HepG2 (cell line): Measurements from ENCODE around the gene HYAL1. TPM values are rescaled to one million over a fixed set of nuclear protein-coding genes. Genes with fewer than 3 reads are reported as not detected.

Source experiments
- ATAC-seq: fragments of 200-7000 bp; cut with Tn5 transposase; 3 replicates; pipeline ENCODE4 v1.9.1; 2020; ENCODE audit warnings: mild to moderate bottlenecking, moderate library complexity
- BruUV-seq: library from RNA; stranded (reverse); fragments of 400-500 nt; replicated peaks from 2 replicates; lab custom pipeline; 2021; lab: Mats Ljungman, UMichigan
- CTCF ChIA-PET: fragments of 300-600 bp; formaldehyde crosslinking; extraction: SDS; loops from one replicate; lab custom pipeline; 2021; ENCODE audit warnings: low total read pairs, inconsistent platforms, low intra/inter-chr PET ratio; lab: Yijun Ruan, JAX
- POLR2A ChIA-PET: fragments of 350-600 bp; sonication (Branson Sonifier 250); formaldehyde crosslinking; loops from one replicate; lab custom pipeline; 2020; ENCODE audit warnings: antibody characterized with exemption, inconsistent platforms; lab: Yijun Ruan, JAX
- DNase-seq: peaks from one replicate; pipeline ENCODE4 v3.0.0-alpha.2; 2015; ENCODE audit warnings: low spot score
- FAIRE-seq: peaks from 3 replicates; lab custom pipeline; 2011; peaks lifted over from hg19 to GRCh38; lab: Jason Lieb, UNC
- H2AFZ ChIP-seq: one replicate; pipeline ENCODE4 v1.6.1; 2011; ENCODE audit warnings: low read length, inconsistent platforms
- H3K27ac ChIP-seq: fragments of 300-600 bp; 3 replicates; pipeline ENCODE4 v1.8.0; 2011; ENCODE audit warnings: mixed run types, mild to moderate bottlenecking, mixed read lengths, low read length, inconsistent platforms; ENCODE audit not compliant: insufficient read depth; ENCODE audit errors: extremely low read length
- H3K27me3 ChIP-seq, 2 experiments: fragments of 200-600 bp in 1 of 2; 2 replicates in 1 of 2; 3 replicates in 1 of 2; pipeline versions ENCODE4 v1.6.0 to v1.8.0; 2011; ENCODE audit warnings: low read length in 2 of 2, mild to moderate bottlenecking in 2 of 2, moderate library complexity in 2 of 2, inconsistent platforms in 1 of 2; ENCODE audit not compliant: insufficient read depth in 2 of 2, control insufficient read depth in 1 of 2
- H3K36me3 ChIP-seq, 2 experiments: fragments of 200-600 bp in 1 of 2; replicated peaks in 1 of 2; 2 replicates in 1 of 2; 3 replicates in 1 of 2; pipeline versions ENCODE4 v1.5.1 to v1.8.0; 2011; ENCODE audit warnings: low read length in 2 of 2, inconsistent platforms in 1 of 2; ENCODE audit not compliant: insufficient read depth in 2 of 2, control insufficient read depth in 1 of 2
- H3K4me1 ChIP-seq: 2 replicates; pipeline ENCODE4 v1.5.1; 2012; ENCODE audit warnings: low read length, inconsistent platforms; ENCODE audit not compliant: insufficient read depth
- H3K4me2 ChIP-seq: 2 replicates; pipeline ENCODE4 v1.6.0; 2011; ENCODE audit warnings: low read depth, low read length, inconsistent platforms
- H3K4me3 ChIP-seq, 3 experiments: fragments of 200-600 bp in 1 of 3; sonication (generic), shearing (Covaris generic) in 1 of 3; replicated peaks in 1 of 3; 2 replicates each; pipeline ENCODE4 v1.5.1; 2011 to 2016; ENCODE audit warnings: low read length in 3 of 3, inconsistent platforms in 2 of 3, low read depth in 2 of 3, mild to moderate bottlenecking in 2 of 3, control low read depth in 1 of 3, mixed read lengths in 1 of 3; ENCODE audit not compliant: insufficient read depth in 1 of 3
- H3K79me2 ChIP-seq: one replicate; pipeline ENCODE4 v1.6.1; 2011; ENCODE audit warnings: low read length, inconsistent platforms; ENCODE audit not compliant: insufficient read depth
- H3K9ac ChIP-seq: 2 replicates; pipeline ENCODE4 v1.6.0; 2011; ENCODE audit warnings: mild to moderate bottlenecking, low read depth, low read length, inconsistent platforms; ENCODE audit not compliant: insufficient read depth
- H3K9me3 ChIP-seq: 2 replicates; pipeline ENCODE4 v1.5.1; 2012; ENCODE audit warnings: mild to moderate bottlenecking, low read length
- H4K20me1 ChIP-seq: 2 replicates; pipeline ENCODE4 v1.6.0; 2011; ENCODE audit warnings: inconsistent platforms, mild to moderate bottlenecking, low read length, moderate library complexity; ENCODE audit not compliant: insufficient read depth
- ARNT2 ChIP-seq: sonication (generic); formaldehyde crosslinking; IDR thresholded peaks from 2 replicates; pipeline ENCODE4 v1.8.0; 2022; ENCODE audit warnings: mild to moderate bottlenecking, low read depth, missing genetic modification reagents, moderate library complexity
- ATF2 ChIP-seq: sonication (generic); formaldehyde crosslinking; IDR thresholded peaks from 2 replicates; pipeline ENCODE4 v1.4.0; 2020; ENCODE audit warnings: missing genetic modification reagents
- BCL6 ChIP-seq: IDR thresholded peaks from 2 replicates; pipeline ENCODE4 v1.6.1; 2016; ENCODE audit warnings: missing genetic modification reagents, missing compliant biosample characterization
- FOXA3 ChIP-seq: IDR thresholded peaks from 2 replicates; pipeline ENCODE4 v1.6.1; 2016; ENCODE audit warnings: missing genetic modification reagents, missing compliant biosample characterization
- HNF4G ChIP-seq, 2 experiments: sonication (generic) in 1 of 2; formaldehyde crosslinking in 1 of 2; IDR thresholded peaks; 2 replicates each; pipeline versions ENCODE4 v1.4.0 to v1.6.1; 2011 to 2020; ENCODE audit warnings: borderline replicate concordance in 2 of 2, low read depth in 2 of 2, mild to moderate bottlenecking in 2 of 2, low read length in 1 of 2, missing genetic modification reagents in 1 of 2, moderate library complexity in 1 of 2
- RBM22 ChIP-seq: fragments of 200-400 bp; formaldehyde crosslinking; optimal IDR thresholded peaks from 2 replicates; pipeline ENCODE3; 2017; ENCODE audit warnings: mild to moderate bottlenecking, low read length, moderate library complexity
- SAP130 ChIP-seq: IDR thresholded peaks from 2 replicates; pipeline ENCODE4 v1.6.1; 2016; ENCODE audit warnings: low read depth
- SKIL ChIP-seq: sonication (generic); formaldehyde crosslinking; IDR thresholded peaks from 2 replicates; pipeline ENCODE4 v1.8.0; 2022; ENCODE audit warnings: missing genetic modification reagents, mild to moderate bottlenecking, moderate library complexity, borderline replicate concordance
- SP5 ChIP-seq: IDR thresholded peaks from 2 replicates; pipeline ENCODE4 v1.6.1; 2016; ENCODE audit warnings: low read depth, borderline replicate concordance
- STAT5B ChIP-seq: sonication (generic); formaldehyde crosslinking; IDR thresholded peaks from 2 replicates; pipeline ENCODE4 v1.4.0; 2020; ENCODE audit warnings: missing genetic modification reagents
- TBX3 ChIP-seq: fragments of 450-650 bp; IDR thresholded peaks from 2 replicates; pipeline ENCODE4 v1.6.1; 2017; ENCODE audit warnings: antibody characterized with exemption, mild to moderate bottlenecking, inconsistent platforms, borderline replicate concordance
- TP53 ChIP-seq: sonication (generic); formaldehyde crosslinking; conservative IDR thresholded peaks from 2 replicates; pipeline ENCODE4 v1.4.0; 2020; ENCODE audit warnings: missing genetic modification reagents
- ZNF546 ChIP-seq: sonication (generic); formaldehyde crosslinking; conservative IDR thresholded peaks from 2 replicates; pipeline ENCODE4 v1.8.1; 2023; ENCODE audit warnings: mild to moderate bottlenecking, missing genetic modification reagents
- ZNF556 ChIP-seq: sonication (generic); formaldehyde crosslinking; IDR thresholded peaks from 2 replicates; pipeline ENCODE4 v1.4.0; 2020; ENCODE audit warnings: mild to moderate bottlenecking, missing genetic modification reagents, borderline replicate concordance
- ZNF737 ChIP-seq: sonication (generic); formaldehyde crosslinking; IDR thresholded peaks from 2 replicates; pipeline ENCODE4 v1.5.0; 2020; ENCODE audit warnings: missing genetic modification reagents, mild to moderate bottlenecking, borderline replicate concordance
- ZNF839 ChIP-seq: sonication (generic); formaldehyde crosslinking; IDR thresholded peaks from 2 replicates; pipeline ENCODE4 v1.4.0; 2020; ENCODE audit warnings: missing genetic modification reagents, mild to moderate bottlenecking, borderline replicate concordance
- ZSCAN5A ChIP-seq: sonication (generic); formaldehyde crosslinking; IDR thresholded peaks from 2 replicates; pipeline ENCODE4 v1.8.0; 2022; ENCODE audit warnings: mild to moderate bottlenecking, missing genetic modification reagents, borderline replicate concordance
- ZZZ3 ChIP-seq: sonication (generic); formaldehyde crosslinking; IDR thresholded peaks from 2 replicates; pipeline ENCODE4 v1.4.0; 2020; ENCODE audit warnings: missing genetic modification reagents, mild to moderate bottlenecking, borderline replicate concordance
- WGBS: methylation state at CpG from one replicate; pipeline ENCODE4 v1.1.6; 2017; ENCODE audit warnings: low lambda C conversion rate; 5-methylcytosine and 5-hydroxymethylcytosine counted together
- in situ Hi-C: cut with HindIII; loops from 2 replicates; pipeline ENCODE4 v1.10.0; 2017; ENCODE audit warnings: low pct_unique_long_range_greater_than_20kb; ENCODE audit not compliant: extremely low pct_ligation_motif_present
- intact Hi-C: fragments of 100-400 bp; cut with micrococcal nuclease; formaldehyde crosslinking; loops from one replicate; pipeline ENCODE4 v1.10.0; 2022; ENCODE audit not compliant: unreplicated experiment
- polyA plus RNA-seq, 8 experiments: library from polyadenylated mRNA; depleted of rRNA in 3 of 8; stranded (reverse) in 7 of 8; unstranded in 1 of 8; fragments of >200 nt; fragmentation: Illumina TruSeq in 4 of 8; extraction: Trizol in 4 of 8; gene quantifications; 2 replicates each; pipeline versions ENCODE4 v1.2.1 to v1.2.3, GENCODE V29; 2011 to 2016; ENCODE audit warnings: low read depth in 4 of 8, missing spikeins in 1 of 8, mixed read lengths in 1 of 8; ENCODE audit not compliant: insufficient read depth in 1 of 8
- total RNA-seq, 5 experiments: library from RNA; depleted of rRNA; stranded (reverse); fragments of >200 nt; fragmentation: Illumina TruSeq; extraction: Trizol; gene quantifications; 2 replicates each; pipeline ENCODE4 v1.2.3, GENCODE V29; 2016; ENCODE audit warnings: low read depth in 1 of 5

Gene HYAL1
- total and polyA plus RNA-seq, 2 of the 13 experiments (the other 11 are each of a cell fraction or from before 2014, with no cell fraction given) = 76.5 to 193 TPM

GRCh38 chr3:50271314-50271936 lies 31.9 kb downstream of the HYAL1 start:
- no peaks in the 10 kb centered on the region; the same call in 1 of the 2 replicates for H4K20me1 ChIP-seq
- no peak overlapping the region for H2AFZ ChIP-seq
- H3K27ac ChIP-seq = peak overlapping the region; percentile 88
- ChIA-PET POLR2A (interaction anchor here (0.5 to 5.5 kb wide), 20 partner anchors 7 to 370 kb away, joined by 3 to 155 read pairs (median 8); partner anchors contain the start of genes GNAI2, HYAL2, HYAL3 and IFRD2), CTCF (interaction anchor here (1.2 to 6.4 kb wide), 4 partner anchors 12 to 77 kb away, joined by 3 to 81 read pairs (median 34); no protein-coding TSS in a partner anchor)
- in situ Hi-C loops (loop anchor here (5.0 to 10.0 kb wide), 2 partner anchors 44 to 77 kb away; partner anchors contain the start of gene GNAT1), intact Hi-C loops (loop anchor here (5.0 kb wide), 2 partner anchors 44 to 79 kb away; partner anchors contain the start of gene GNAT1)
- FAIRE-seq (peak; percentile 96), ATAC-seq (peak; percentile 27), DNase-seq (peak; percentile 91)
- H3K4me1 ChIP-seq = peaks cover 70% of the 10 kb centered on the region
- WGBS = 6% methylated on average over 9 of the region's 10 CpGs
- no peaks in the 10 kb centered on the region; a peak in 1 of 5 replicates for H3K27me3 ChIP-seq
- H3K4me2 ChIP-seq = peak overlapping the region; percentile 98
- H3K9me3 ChIP-seq = no peaks in the 10 kb centered on the region
- no TSS peak for BruUV-seq
- peaks cover 9 to 21% of the 10 kb centered on the region in 2 experiments for H3K36me3 ChIP-seq
- peak overlapping the region; percentile 94 for H3K9ac ChIP-seq
- H3K4me3 ChIP-seq = peak overlapping the region; percentile 71 to 88 (median 83)
- peaks cover 33% of the 10 kb centered on the region for H3K79me2 ChIP-seq
- TF ChIP-seq ARNT2 (CRISPR knock-in tag) (peak; percentile 64; the same call in 1 of the 2 replicates), ZSCAN5A (CRISPR knock-in tag) (0 out of 2 replicates have a peak, but pooled peaks have one; percentile 43), HNF4G (IDR thresholded peaks at IDR 0.05; ENCODE audit: borderline replicate concordance, low read depth, low read length) (no peak), HNF4G (CRISPR knock-in tag; IDR thresholded peaks at IDR 0.05; ENCODE audit: borderline replicate concordance, low read depth) (peak; percentile 58; the same call in 1 of the 2 replicates), BCL6 (peak; percentile 59; the same call in 1 of the 2 replicates), TP53 (no peak), SKIL (CRISPR knock-in tag) (peak; percentile 96), ZZZ3 (CRISPR knock-in tag) (no peak), SP5 (CRISPR knock-in tag) (0 out of 2 replicates have a peak, but pooled peaks have one; percentile 45), ZNF737 (CRISPR knock-in tag) (no peak), TBX3 (no peak), ATF2 (CRISPR knock-in tag) (peak; percentile 71; the same call in 1 of the 2 replicates), RBM22 (peak; percentile 76), ZNF546 (CRISPR knock-in tag) (0 out of 2 replicates have a peak, but pooled peaks have one; percentile 2), STAT5B (CRISPR knock-in tag) (no peak), ZNF839 (CRISPR knock-in tag) (no peak), ZNF556 (CRISPR knock-in tag) (no peak), SAP130 (CRISPR knock-in tag) (peak; percentile 79), FOXA3 (CRISPR knock-in tag) (0 out of 2 replicates have a peak, but pooled peaks have one; percentile 17)
